ENCODE results near the gene S100A6.

GRCh38 chr1:153525088-153525728, 10.6 kb downstream of the S100A6 start:
- TF ChIP-seq CTCF (conservative IDR thresholded peaks at IDR 0.05) (no peak), ZFX (IDR thresholded peaks at IDR 0.05) (no peak)

Data from C4-2B (cell line).